Activated naive CD4-positive, alpha-beta T cell treated with anti-CD3 and anti-CD28 coated beads, Interleukin-2, amount 50 U/mL, for 24 hours (primary cell): ENCODE results near the gene LAMA5.

Source experiments
- H3K27ac Mint-ChIP-seq: one replicate; pipeline ENCODE4 v1.8.0; 2021; ENCODE audit warnings: mild to moderate bottlenecking, mixed read lengths
- H3K27me3 Mint-ChIP-seq: one replicate; pipeline ENCODE4 v1.8.0; 2021; ENCODE audit warnings: mixed read lengths
- H3K36me3 Mint-ChIP-seq: one replicate; pipeline ENCODE4 v1.8.0; 2021; ENCODE audit warnings: mixed read lengths
- H3K4me1 Mint-ChIP-seq: one replicate; pipeline ENCODE4 v1.8.0; 2021; ENCODE audit warnings: mixed read lengths
- H3K4me3 Mint-ChIP-seq: one replicate; pipeline ENCODE4 v1.8.0; 2021; ENCODE audit warnings: mild to moderate bottlenecking, mixed read lengths
- H3K9me3 Mint-ChIP-seq: one replicate; pipeline ENCODE4 v1.8.0; 2021; ENCODE audit warnings: mixed read lengths

LAMA5 gene

DNA sequence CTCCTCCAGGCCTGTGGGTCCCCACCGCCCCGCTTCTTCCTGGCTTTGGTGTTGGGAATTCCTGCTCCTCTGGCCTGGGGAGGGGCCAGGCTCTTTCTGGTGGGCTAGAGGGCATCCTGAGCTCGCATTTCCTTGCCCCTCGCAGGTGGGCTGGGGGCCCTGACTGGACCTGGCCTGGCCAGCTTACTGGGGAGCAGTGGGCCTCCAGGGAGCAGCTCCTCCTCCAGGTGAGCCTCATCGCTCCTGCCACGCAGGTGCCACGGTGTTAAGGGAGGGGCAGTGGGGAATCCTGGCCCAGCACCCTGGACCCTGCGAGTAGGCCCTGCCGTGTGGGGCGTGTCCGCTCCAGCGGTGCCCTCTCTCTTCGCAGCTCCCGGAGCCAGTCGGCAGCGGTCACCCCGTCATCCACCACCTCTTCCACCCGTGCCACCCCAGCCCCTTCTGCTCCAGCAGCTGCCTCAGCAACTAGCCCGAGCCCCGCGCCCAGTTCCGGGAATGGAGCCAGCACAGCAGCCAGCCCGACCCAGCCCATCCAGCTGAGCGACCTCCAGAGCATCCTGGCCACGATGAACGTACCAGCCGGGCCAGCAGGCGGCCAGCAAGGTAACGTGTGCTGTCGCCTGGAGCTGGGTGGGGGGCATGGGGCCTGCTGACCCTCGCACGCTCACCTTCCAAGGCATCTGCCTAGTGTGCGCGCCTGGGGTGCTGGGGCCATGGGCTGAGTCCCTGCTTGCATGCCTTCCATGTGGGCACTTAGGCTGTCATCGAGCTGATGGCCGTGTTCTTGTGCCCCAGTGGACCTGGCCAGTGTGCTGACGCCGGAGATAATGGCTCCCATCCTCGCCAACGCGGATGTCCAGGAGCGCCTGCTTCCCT, 59.6 kb downstream of the LAMA5 start:
- Mint-ChIP-seq H3K36me3 (peaks cover 5% of the 10 kb centered on the region), H3K27ac (no peak overlapping the region), H3K4me1 (peaks cover 16% of the 10 kb centered on the region), H3K27me3 (no peaks in the 10 kb centered on the region), H3K9me3 (no peaks in the 10 kb centered on the region), H3K4me3 (peak overlapping the region; percentile 19)

DNA sequence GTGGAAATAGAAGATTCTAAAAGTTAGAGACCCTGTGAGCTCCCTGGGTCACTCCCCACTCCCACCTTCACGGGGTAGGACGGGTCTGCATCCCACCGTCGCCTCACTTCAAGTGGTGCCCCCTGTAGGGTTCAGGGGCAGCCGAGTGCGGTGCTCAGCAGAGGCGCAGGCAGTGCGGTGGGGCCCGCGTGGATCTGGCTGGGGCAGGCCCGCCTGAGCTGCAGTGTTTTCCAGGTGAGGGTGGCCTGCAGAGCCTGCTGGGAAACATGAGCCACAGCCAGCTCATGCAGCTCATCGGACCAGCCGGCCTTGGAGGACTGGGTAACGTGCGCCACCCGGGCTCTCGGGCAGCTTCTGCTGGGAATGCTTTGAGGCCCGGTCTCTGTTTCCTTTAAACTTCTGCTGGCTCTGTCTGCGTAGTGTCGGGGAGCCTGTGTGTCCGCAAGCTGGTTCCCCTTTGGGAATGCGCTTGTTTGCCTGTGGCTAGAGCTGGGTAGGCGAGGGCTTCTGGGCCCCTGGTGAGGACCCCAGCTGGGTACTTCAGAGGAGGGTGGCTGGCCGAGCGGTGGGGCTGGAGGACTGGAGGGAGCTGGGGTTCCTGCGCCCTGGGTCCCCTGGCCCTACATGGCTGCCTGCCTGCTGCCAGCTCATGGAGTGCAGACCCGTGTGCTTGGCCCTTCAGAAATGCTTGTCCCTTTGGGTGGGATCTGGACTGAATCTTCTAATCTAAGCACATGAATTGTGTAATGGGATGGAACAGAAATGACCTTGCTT, 60.5 kb downstream of the LAMA5 start:
- Mint-ChIP-seq H3K4me3 (peak overlapping the region; percentile 19), H3K9me3 (no peaks in the 10 kb centered on the region), H3K27me3 (no peaks in the 10 kb centered on the region), H3K27ac (no peak overlapping the region), H3K36me3 (peaks cover 5% of the 10 kb centered on the region), H3K4me1 (peaks cover 20% of the 10 kb centered on the region)

DNA sequence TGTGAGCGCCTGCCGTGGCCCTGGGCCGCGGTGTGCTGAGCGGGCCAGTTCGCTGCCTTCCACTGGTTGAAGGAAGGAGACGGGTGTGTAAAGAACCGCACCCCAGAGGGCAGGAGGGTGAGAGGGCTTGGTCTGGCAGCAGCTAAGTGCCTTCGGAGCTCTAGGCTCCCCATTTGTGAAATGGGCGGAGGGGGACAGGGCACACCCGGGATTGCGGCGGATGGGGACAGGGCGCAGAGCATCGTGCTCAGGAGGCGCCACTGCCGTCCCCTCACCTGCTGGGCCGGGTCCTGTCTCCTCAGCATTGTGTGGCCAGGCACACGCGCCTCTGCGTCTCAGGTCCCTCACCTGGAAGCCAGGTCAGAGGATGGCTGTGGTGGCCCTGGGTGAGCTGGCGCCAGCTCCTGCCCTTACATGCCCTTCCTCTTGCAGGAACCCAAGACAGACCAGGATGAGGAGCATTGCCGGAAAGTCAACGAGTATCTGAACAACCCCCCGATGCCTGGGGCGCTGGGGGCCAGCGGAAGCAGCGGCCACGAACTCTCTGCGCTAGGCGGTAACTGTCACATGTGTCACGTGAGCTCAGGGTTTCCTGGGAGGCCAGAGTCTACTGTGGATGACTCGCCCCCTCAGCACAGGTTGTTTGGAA, 61.2 kb downstream of the LAMA5 start:
- no peaks in the 10 kb centered on the region for H3K27me3 Mint-ChIP-seq
- H3K27ac Mint-ChIP-seq = no peak overlapping the region
- peaks cover 5% of the 10 kb centered on the region for H3K36me3 Mint-ChIP-seq
- no peaks in the 10 kb centered on the region for H3K9me3 Mint-ChIP-seq
- peak overlapping the region; percentile 76 for H3K4me3 Mint-ChIP-seq
- H3K4me1 Mint-ChIP-seq = peaks cover 21% of the 10 kb centered on the region

DNA sequence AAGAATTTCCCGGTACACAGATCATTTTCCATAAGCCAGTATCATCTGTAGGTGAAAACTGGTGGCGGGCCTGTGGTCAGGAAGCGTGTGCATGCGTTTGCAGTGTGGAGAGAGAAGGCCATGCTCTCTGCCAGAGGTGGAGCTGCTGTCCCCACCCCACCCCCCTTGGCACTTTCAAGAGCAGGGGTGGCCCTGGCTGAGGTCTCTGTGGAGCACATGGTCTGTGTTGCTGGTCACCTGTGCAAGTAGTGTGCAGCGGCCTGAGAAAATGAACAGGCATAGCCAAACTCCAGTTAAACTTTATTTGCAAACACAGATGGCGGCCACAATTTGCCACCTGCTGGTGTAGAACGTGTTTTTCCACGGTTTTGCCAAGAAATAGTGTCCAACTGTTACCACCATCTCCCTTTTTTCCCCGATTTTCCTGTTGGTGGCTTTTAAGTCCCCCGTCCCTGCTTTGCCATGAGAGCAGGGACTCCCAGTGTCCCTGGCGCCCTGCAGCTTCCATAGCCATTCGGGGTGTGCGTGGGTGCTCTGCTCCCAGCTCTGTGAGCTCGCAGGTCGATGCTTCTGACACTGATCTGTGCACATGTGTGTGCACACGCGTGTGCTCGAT, 61.9 kb downstream of the LAMA5 start:
- H3K4me3 Mint-ChIP-seq = peak overlapping the region; percentile 92
- H3K4me1 Mint-ChIP-seq = peaks cover 21% of the 10 kb centered on the region
- peaks cover 5% of the 10 kb centered on the region for H3K36me3 Mint-ChIP-seq
- no peaks in the 10 kb centered on the region for H3K27me3 Mint-ChIP-seq
- H3K9me3 Mint-ChIP-seq = no peaks in the 10 kb centered on the region
- no peak overlapping the region for H3K27ac Mint-ChIP-seq

DNA sequence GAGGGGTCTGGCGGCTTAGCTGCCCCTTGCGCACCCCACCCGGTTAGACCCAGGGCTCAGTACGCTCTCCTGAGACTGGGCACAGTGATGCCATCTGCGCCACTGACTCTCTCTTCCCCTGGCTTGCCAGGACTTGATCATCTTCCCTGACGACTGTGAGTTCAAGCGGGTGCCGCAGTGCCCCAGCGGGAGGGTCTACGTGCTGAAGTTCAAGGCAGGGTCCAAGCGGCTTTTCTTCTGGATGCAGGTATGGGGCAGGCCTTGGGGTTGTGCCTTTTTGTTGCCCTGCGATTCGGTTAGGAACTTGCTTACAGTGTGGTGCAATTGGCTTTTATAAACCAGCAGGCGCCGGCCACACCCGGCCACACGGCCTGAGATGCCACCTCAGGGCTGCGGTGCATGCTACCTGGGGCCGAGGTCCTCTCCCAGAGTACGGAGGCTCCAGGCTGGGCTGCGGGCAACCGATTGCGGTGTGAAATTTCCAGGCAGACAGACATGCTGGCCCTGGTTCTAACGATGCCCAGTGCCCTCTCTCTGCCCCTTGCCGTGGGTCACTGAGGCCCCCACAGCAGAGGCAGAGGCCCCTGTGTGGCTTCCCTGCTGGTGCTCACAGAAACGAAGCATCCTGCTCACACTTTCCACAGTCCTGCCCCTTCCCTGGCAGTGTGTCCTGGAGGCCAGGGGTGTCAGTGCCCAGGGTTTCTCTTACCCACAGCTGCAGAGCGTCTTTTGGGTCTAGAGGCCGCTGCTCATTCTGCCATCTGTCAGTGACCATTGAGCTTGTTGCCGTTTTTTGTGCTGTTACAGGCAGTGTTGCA, 62.6 kb downstream of the LAMA5 start:
- peaks cover 5% of the 10 kb centered on the region for H3K36me3 Mint-ChIP-seq
- peak overlapping the region; percentile 92 for H3K4me3 Mint-ChIP-seq
- H3K4me1 Mint-ChIP-seq = peaks cover 21% of the 10 kb centered on the region
- H3K27ac Mint-ChIP-seq = peak overlapping the region; percentile 77
- no peaks in the 10 kb centered on the region for H3K27me3 Mint-ChIP-seq
- no peaks in the 10 kb centered on the region for H3K9me3 Mint-ChIP-seq

DNA sequence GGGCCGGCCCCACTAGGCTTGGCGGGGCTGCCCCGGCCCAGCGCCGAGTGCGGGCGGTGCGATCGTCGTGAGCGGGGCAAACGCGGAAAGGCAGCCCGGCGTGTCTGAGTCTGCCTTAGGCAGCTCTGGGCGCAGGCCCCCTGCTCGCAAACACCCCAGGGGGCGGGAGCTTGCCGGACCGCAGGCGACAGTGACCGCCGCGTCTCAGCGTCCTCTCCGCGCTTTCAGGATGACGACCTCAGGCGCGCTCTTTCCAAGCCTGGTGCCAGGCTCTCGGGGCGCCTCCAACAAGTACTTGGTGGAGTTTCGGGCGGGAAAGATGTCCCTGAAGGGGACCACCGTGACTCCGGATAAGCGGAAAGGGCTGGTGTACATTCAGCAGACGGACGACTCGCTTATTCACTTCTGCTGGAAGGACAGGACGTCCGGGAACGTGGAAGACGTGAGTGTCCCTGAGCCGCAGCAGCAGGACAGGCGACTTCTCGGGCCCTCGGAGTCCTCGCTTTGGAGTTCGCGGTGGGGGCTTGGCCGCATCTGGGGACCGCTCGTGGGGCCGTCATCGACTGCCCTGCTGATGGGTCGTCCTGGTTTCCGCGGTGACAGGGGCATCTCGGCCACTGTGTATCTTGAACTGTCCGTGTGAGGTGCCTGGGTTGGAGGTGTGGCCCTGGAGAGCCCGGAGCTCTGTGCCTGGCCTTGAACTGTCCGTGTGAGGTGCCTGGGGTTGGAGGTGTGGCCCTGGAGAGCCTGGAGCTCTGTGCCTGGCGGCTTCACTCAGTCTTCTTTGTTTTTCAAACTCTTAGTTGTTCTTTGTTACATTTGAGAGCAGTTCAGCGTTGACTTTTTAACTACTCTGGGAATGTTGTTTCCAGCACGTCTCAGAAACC, 63.5 kb downstream of the LAMA5 start:
- Mint-ChIP-seq H3K4me3 (peak overlapping the region; percentile 92), H3K27me3 (no peaks in the 10 kb centered on the region), H3K9me3 (no peaks in the 10 kb centered on the region), H3K27ac (peak overlapping the region; percentile 77), H3K36me3 (peaks cover 5% of the 10 kb centered on the region), H3K4me1 (peaks cover 21% of the 10 kb centered on the region)

DNA sequence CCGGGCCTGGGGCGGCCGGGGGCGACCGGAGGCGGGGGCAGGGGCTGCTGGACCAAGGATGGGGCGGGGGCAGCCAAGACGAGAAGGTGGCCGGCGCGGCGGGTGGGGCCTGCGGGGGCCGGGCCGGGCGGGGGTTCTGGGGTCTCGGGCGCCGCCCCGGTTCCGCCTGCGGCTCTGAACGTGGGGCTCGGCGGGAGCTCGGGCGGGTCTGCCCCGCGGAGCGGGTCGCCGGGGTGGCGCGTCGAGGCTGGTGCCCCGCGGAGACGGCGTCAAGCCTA, 64.1 kb downstream of the LAMA5 start:
- H3K27me3 Mint-ChIP-seq = no peaks in the 10 kb centered on the region
- H3K4me1 Mint-ChIP-seq = peaks cover 21% of the 10 kb centered on the region
- peak overlapping the region; percentile 97 for H3K4me3 Mint-ChIP-seq
- H3K36me3 Mint-ChIP-seq = peaks cover 5% of the 10 kb centered on the region
- H3K9me3 Mint-ChIP-seq = no peaks in the 10 kb centered on the region
- peak overlapping the region; percentile 88 for H3K27ac Mint-ChIP-seq

DNA sequence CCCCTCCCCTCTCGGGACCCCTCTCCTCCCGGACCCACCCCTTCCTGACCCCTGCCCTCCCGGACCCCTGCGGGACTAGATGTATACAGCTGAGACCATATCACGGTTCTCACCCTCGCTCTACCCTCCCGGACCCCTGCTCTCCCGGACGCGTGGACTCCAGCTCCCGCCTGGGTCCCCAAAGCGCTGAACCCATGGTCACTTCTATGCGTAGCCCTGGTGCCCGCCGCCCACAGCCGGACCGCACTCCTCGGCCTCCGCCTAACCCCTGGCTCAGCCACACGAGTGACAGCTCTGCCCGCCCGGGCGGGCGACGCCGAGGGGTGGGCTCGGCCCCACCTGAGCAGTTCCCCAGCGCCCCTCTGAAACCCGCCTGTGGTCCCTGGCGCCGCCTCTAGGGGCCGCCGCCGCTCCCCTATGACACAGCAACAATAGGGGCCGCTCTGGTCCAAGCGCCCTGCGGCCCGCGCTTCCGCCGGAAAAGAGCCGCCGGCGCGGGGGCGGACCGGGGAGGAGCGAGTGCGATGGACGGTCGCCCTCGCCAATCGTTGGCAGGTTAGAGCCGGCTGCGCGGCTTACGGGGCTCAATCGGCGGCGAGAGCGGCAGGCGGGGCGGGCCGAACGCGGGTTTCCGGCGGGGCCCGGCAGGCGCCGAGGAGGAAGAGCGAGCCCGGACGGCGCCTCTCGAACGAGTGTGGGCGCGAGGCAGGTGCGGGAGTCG, 64.6 kb downstream of the LAMA5 start, which contains the start of gene ADRM1:
Gene ADRM1 (plus strand): TSS at position 657 of the 721 bp plus-strand sequence. CDS start 572 bp downstream, outside the sequence.
- H3K4me1 Mint-ChIP-seq = peaks cover 21% of the 10 kb centered on the region
- peak within 1 kb of the TSS; percentile 100 for H3K27ac Mint-ChIP-seq
- no peaks in the 10 kb centered on the region for H3K9me3 Mint-ChIP-seq
- peaks cover 5% of the 10 kb centered on the region for H3K36me3 Mint-ChIP-seq
- no peaks in the 10 kb centered on the region for H3K27me3 Mint-ChIP-seq
- H3K4me3 Mint-ChIP-seq = peak within 1 kb of the TSS; percentile 97

DNA sequence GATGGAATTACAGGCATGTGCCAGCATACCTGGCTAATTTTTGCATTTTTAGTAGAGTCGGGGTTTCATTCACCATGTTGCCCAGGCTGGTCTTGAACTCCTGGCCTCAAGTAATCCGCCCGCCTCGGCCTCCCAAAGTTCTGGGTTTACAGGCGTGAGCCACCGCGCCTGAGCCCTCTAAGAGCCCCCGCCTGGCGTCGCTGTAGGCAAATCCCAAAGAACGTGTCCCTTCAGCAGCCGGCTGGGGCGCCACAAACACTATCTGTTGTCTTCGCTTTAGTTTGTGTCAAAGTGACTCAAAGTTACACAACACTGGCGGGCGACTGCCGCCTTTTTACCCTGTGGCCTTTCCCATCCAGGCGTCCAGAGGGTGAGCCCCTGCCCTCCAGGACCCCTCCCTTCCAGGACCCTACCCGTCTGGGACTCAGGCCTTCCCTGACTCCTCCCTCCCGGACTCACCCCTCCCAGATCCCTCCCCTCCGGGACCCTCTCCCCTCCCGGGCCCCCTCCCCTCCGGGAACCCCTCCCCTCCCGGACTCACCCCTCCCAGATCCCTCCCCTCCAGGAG, 65.3 kb downstream of the LAMA5 start:
- Mint-ChIP-seq H3K36me3 (peaks cover 5% of the 10 kb centered on the region), H3K4me1 (peaks cover 21% of the 10 kb centered on the region), H3K9me3 (no peaks in the 10 kb centered on the region), H3K27me3 (no peaks in the 10 kb centered on the region), H3K27ac (peak overlapping the region; percentile 100), H3K4me3 (peak overlapping the region; percentile 97)

DNA sequence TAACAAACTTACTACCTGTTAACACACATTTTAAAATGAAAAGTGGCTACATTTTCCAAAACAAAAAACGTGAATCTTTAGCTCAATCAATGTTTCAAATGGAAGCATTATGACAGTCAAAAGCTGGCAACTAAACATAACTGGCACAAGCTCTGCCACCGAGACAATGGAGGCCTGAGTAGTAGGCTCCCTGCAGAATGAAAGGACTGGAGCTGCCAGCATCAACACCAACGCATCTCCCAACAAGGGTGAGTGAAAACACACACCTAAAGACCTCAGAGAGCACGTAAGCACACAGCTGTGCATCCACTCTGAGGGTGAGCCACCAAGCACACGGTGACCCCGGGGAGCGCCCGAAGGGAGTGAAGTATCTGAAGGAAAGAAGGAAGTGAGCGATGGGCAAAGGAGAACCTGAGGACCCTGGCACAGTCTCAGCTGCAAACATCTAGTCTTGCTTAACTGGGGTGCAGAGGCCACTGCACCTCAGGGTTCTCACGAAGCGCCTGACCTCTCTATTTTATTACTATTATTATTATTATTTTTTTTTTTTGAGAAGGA, 65.9 kb downstream of the LAMA5 start:
- H3K4me3 Mint-ChIP-seq = peak overlapping the region; percentile 65
- peaks cover 5% of the 10 kb centered on the region for H3K36me3 Mint-ChIP-seq
- no peak overlapping the region for H3K27ac Mint-ChIP-seq
- no peaks in the 10 kb centered on the region for H3K9me3 Mint-ChIP-seq
- peaks cover 21% of the 10 kb centered on the region for H3K4me1 Mint-ChIP-seq
- no peaks in the 10 kb centered on the region for H3K27me3 Mint-ChIP-seq

DNA sequence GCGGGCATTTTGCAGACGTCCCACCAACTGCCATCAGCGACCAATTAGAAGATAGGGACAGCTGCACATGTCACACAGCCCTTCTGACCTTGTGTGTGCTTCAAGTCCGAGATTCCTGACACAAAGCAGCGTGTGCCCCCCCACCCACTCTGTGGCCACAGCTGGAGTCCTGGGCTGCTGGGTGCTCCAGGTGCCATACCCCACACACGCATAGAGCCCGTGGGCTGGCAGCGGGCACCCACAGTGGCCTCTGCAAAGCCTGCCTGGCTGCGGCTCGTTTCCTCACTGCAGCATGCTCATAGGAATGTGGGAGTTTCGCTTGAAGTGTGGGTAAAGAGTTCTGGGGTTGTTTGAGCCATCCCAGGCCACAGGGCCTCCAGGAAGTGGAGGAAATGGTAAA, 66.8 kb downstream of the LAMA5 start:
- peaks cover 8% of the 10 kb centered on the region for H3K36me3 Mint-ChIP-seq
- H3K4me1 Mint-ChIP-seq = peaks cover 16% of the 10 kb centered on the region
- no peak overlapping the region for H3K27ac Mint-ChIP-seq
- no peak overlapping the region for H3K4me3 Mint-ChIP-seq
- no peaks in the 10 kb centered on the region for H3K27me3 Mint-ChIP-seq
- H3K9me3 Mint-ChIP-seq = no peaks in the 10 kb centered on the region

DNA sequence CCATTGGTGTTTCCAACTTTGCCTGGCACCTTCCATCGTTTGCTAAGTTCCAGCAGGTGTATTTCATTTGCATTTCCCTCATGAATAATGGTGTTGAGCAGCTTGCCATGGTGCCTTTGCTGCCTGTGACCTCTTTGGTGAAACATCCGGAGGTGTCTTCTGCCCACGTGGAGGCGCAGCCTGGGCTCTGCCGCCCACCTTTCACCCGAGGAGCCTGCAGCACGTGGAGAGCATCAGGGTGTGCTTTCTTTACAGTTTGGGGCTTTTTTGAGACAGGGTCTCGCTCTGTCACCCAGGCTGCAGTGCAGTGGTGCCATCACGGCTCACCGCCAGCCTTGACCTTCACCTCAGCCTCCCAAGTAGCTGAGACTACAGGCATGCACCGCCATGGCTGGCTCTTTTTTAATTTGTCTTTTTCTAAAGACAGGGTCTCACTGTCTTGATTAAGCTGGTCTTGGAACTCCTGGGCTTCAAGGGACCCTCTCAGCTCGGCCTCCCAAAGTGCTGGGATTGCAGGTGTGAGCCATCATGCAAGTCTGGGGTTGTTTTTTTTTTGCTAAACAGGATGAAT, 67.4 kb downstream of the LAMA5 start:
- no peaks in the 10 kb centered on the region for H3K27me3 Mint-ChIP-seq
- H3K4me1 Mint-ChIP-seq = peaks cover 11% of the 10 kb centered on the region
- H3K9me3 Mint-ChIP-seq = no peaks in the 10 kb centered on the region
- H3K36me3 Mint-ChIP-seq = peaks cover 10% of the 10 kb centered on the region
- no peak overlapping the region for H3K4me3 Mint-ChIP-seq
- H3K27ac Mint-ChIP-seq = no peak overlapping the region
